ENCODE results near the gene OR5AL1. TPM values are rescaled to one million over a fixed set of nuclear protein-coding genes. Genes with fewer than 3 reads are reported as not detected.

OR5AL1 gene
- total and polyA plus RNA-seq, 9 of the 15 experiments (the other 6 are each of a cell fraction or from before 2014, with no cell fraction given): not detected

- DNase-seq (ENCODE audit: extremely low read depth in 1 of 4, low spot score in 3 of 4) (no peak), ATAC-seq (no peak), FAIRE-seq (no peak)
- H4K20me1 ChIP-seq (replicated peaks; ENCODE audit: control insufficient read depth, insufficient read depth, low read length): no peaks in the 10 kb centered on the region
- no peak overlapping the region for H3K4me3 ChIP-seq
- no peak overlapping the region for H3K27ac ChIP-seq (ENCODE audit: extremely low read depth, low read depth, low read length)
- POLR2A ChIA-PET: no interaction called here
- no peaks in the 10 kb centered on the region for H3K27me3 ChIP-seq (ENCODE audit: control insufficient read depth in 2 of 2, insufficient read depth in 2 of 2, low read length in 2 of 2)
- H3K79me2 ChIP-seq (ENCODE audit: control insufficient read depth, insufficient read depth, low read length): no peaks in the 10 kb centered on the region
- H2AFZ ChIP-seq (ENCODE audit: low read depth, low read length): no peak overlapping the region
- no peaks in the 10 kb centered on the region for H3K36me3 ChIP-seq (ENCODE audit: control insufficient read depth, insufficient read depth, low read length)
- no peak for TF ChIP-seq TFAP4 (CRISPR knock-in tag; IDR thresholded peaks at IDR 0.05; ENCODE audit: borderline replicate concordance)
- TF ChIP-seq, protein P1, sequence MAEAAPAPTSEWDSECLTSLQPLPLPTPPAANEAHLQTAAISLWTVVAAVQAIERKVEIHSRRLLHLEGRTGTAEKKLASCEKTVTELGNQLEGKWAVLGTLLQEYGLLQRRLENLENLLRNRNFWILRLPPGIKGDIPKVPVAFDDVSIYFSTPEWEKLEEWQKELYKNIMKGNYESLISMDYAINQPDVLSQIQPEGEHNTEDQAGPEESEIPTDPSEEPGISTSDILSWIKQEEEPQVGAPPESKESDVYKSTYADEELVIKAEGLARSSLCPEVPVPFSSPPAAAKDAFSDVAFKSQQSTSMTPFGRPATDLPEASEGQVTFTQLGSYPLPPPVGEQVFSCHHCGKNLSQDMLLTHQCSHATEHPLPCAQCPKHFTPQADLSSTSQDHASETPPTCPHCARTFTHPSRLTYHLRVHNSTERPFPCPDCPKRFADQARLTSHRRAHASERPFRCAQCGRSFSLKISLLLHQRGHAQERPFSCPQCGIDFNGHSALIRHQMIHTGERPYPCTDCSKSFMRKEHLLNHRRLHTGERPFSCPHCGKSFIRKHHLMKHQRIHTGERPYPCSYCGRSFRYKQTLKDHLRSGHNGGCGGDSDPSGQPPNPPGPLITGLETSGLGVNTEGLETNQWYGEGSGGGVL (CRISPR knock-in tag; IDR thresholded peaks at IDR 0.05): no peak
- no peaks in the 10 kb centered on the region for H3K9me3 ChIP-seq (replicated peaks; ENCODE audit: control insufficient read depth, insufficient read depth, low read depth, low read length)
- no TSS peak for BruUV-seq (replicated peaks)
- no peak overlapping the region for H3K4me2 ChIP-seq (ENCODE audit: insufficient read depth, low read length)
- H3K9me1 ChIP-seq (ENCODE audit: control insufficient read depth, insufficient read depth, low read length): no peaks in the 10 kb centered on the region
- CTCF ChIA-PET (ENCODE audit: low intra/inter-chr PET ratio): no interaction called here
- no peaks in the 10 kb centered on the region for H3K4me1 ChIP-seq (replicated peaks in 1 of 2; ENCODE audit: control insufficient read depth in 2 of 2, insufficient read depth in 2 of 2, low read length in 2 of 2)
- WGBS (ENCODE audit: insufficient coverage, low coverage, missing lambda C conversion rate): 5% methylated on average over 1 of the region's 1 CpG
- intact Hi-C loops (cut with micrococcal nuclease) (no loop called here), in situ Hi-C loops (cut with MboI) (no loop called here)
- H3K9ac ChIP-seq (ENCODE audit: insufficient read depth in 1 of 2, low read depth in 2 of 2, low read length in 2 of 2): no peak overlapping the region
These were observed 44.6 kb downstream of the OR5AL1 start for GRCh38 chr11:56457076-56457475.

Other genes starting within 250 kb of the OR5AL1 start
Only the 7 nearest of the 15 such genes appear.
- gene OR8H1, start 120.4 kb upstream of the OR5AL1 start, total RNA-seq (2014; rRNA removed): not detected in 2 replicates
- not detected in 2 replicates for gene OR8H1, start 120.4 kb upstream of the OR5AL1 start, total RNA-seq (2014; rRNA removed; fragmentation: Illumina TruSeq; extraction: Trizol)
- not detected in 2 replicates for gene OR8H1, start 120.4 kb upstream of the OR5AL1 start, total RNA-seq (2015; rRNA removed; fragmentation: Illumina TruSeq; extraction: Trizol)
- not detected in 2 replicates for gene OR8H1, start 120.4 kb upstream of the OR5AL1 start, total RNA-seq (2021)
- not detected in 2 replicates for gene OR8H1, start 120.4 kb upstream of the OR5AL1 start, polyA plus RNA-seq (2011; rRNA removed)
- gene OR8H1, start 120.4 kb upstream of the OR5AL1 start, polyA plus RNA-seq (2014; fragmentation: Illumina TruSeq; extraction: Trizol): not detected in 2 replicates
- not detected for gene OR8H1, start 120.4 kb upstream of the OR5AL1 start, polyA plus RNA-seq (2014; fragmentation: Nextera tagmentation; extraction: Ambion mirVana)
- gene OR8H1, start 120.4 kb upstream of the OR5AL1 start, polyA plus RNA-seq (2014; rRNA removed): not detected in 2 replicates
- not detected in 2 replicates for gene OR8K3, start 97.6 kb upstream of the OR5AL1 start, total RNA-seq (2014; rRNA removed)
- gene OR8K3, start 97.6 kb upstream of the OR5AL1 start, total RNA-seq (2014; rRNA removed; fragmentation: Illumina TruSeq; extraction: Trizol): not detected in 2 replicates
- not detected in 2 replicates for gene OR8K3, start 97.6 kb upstream of the OR5AL1 start, total RNA-seq (2015; rRNA removed; fragmentation: Illumina TruSeq; extraction: Trizol)
- not detected in 2 replicates for gene OR8K3, start 97.6 kb upstream of the OR5AL1 start, total RNA-seq (2021)
- gene OR8K3, start 97.6 kb upstream of the OR5AL1 start, polyA plus RNA-seq (2011; rRNA removed): not detected in 2 replicates
- not detected in 2 replicates for gene OR8K3, start 97.6 kb upstream of the OR5AL1 start, polyA plus RNA-seq (2014; fragmentation: Illumina TruSeq; extraction: Trizol)
- gene OR8K3, start 97.6 kb upstream of the OR5AL1 start, polyA plus RNA-seq (2014; fragmentation: Nextera tagmentation; extraction: Ambion mirVana): not detected
- gene OR8K3, start 97.6 kb upstream of the OR5AL1 start, polyA plus RNA-seq (2014; rRNA removed): not detected in 2 replicates
- gene OR8K1, start 66.7 kb upstream of the OR5AL1 start, total RNA-seq (2014; rRNA removed): not detected in 2 replicates
- gene OR8K1, start 66.7 kb upstream of the OR5AL1 start, total RNA-seq (2014; rRNA removed; fragmentation: Illumina TruSeq; extraction: Trizol): not detected in 2 replicates
- gene OR8K1, start 66.7 kb upstream of the OR5AL1 start, total RNA-seq (2015; rRNA removed; fragmentation: Illumina TruSeq; extraction: Trizol): not detected in 2 replicates
- not detected in 2 replicates for gene OR8K1, start 66.7 kb upstream of the OR5AL1 start, total RNA-seq (2021)
- not detected in 2 replicates for gene OR8K1, start 66.7 kb upstream of the OR5AL1 start, polyA plus RNA-seq (2011; rRNA removed)
- gene OR8K1, start 66.7 kb upstream of the OR5AL1 start, polyA plus RNA-seq (2014; fragmentation: Illumina TruSeq; extraction: Trizol): not detected in 2 replicates
- gene OR8K1, start 66.7 kb upstream of the OR5AL1 start, polyA plus RNA-seq (2014; fragmentation: Nextera tagmentation; extraction: Ambion mirVana): not detected
- gene OR8K1, start 66.7 kb upstream of the OR5AL1 start, polyA plus RNA-seq (2014; rRNA removed): not detected in 2 replicates
- gene OR8J1, start 58.4 kb upstream of the OR5AL1 start, total RNA-seq (2014; rRNA removed): not detected in 2 replicates
- gene OR8J1, start 58.4 kb upstream of the OR5AL1 start, total RNA-seq (2014; rRNA removed; fragmentation: Illumina TruSeq; extraction: Trizol): not detected in 2 replicates
- gene OR8J1, start 58.4 kb upstream of the OR5AL1 start, total RNA-seq (2015; rRNA removed; fragmentation: Illumina TruSeq; extraction: Trizol): not detected in 2 replicates
- gene OR8J1, start 58.4 kb upstream of the OR5AL1 start, total RNA-seq (2021): not detected in 2 replicates
- not detected in 2 replicates for gene OR8J1, start 58.4 kb upstream of the OR5AL1 start, polyA plus RNA-seq (2011; rRNA removed)
- gene OR8J1, start 58.4 kb upstream of the OR5AL1 start, polyA plus RNA-seq (2014; fragmentation: Illumina TruSeq; extraction: Trizol): not detected in 2 replicates
- not detected for gene OR8J1, start 58.4 kb upstream of the OR5AL1 start, polyA plus RNA-seq (2014; fragmentation: Nextera tagmentation; extraction: Ambion mirVana)
- not detected in 2 replicates for gene OR8J1, start 58.4 kb upstream of the OR5AL1 start, polyA plus RNA-seq (2014; rRNA removed)
- not detected in 2 replicates for gene OR8U1, start 37.1 kb upstream of the OR5AL1 start, total RNA-seq (2014; rRNA removed)
- gene OR8U1, start 37.1 kb upstream of the OR5AL1 start, total RNA-seq (2014; rRNA removed; fragmentation: Illumina TruSeq; extraction: Trizol): not detected in 2 replicates
- not detected in 2 replicates for gene OR8U1, start 37.1 kb upstream of the OR5AL1 start, total RNA-seq (2015; rRNA removed; fragmentation: Illumina TruSeq; extraction: Trizol)
- gene OR8U1, start 37.1 kb upstream of the OR5AL1 start, total RNA-seq (2021): not detected in 2 replicates
- gene OR8U1, start 37.1 kb upstream of the OR5AL1 start, polyA plus RNA-seq (2011; rRNA removed): not detected in 2 replicates
- not detected in 2 replicates for gene OR8U1, start 37.1 kb upstream of the OR5AL1 start, polyA plus RNA-seq (2014; fragmentation: Illumina TruSeq; extraction: Trizol)
- not detected for gene OR8U1, start 37.1 kb upstream of the OR5AL1 start, polyA plus RNA-seq (2014; fragmentation: Nextera tagmentation; extraction: Ambion mirVana)
- gene OR8U1, start 37.1 kb upstream of the OR5AL1 start, polyA plus RNA-seq (2014; rRNA removed): not detected in 2 replicates
- not detected in 2 replicates for gene OR5M3, start 60.7 kb downstream of the OR5AL1 start, total RNA-seq (2014; rRNA removed)
- not detected in 2 replicates for gene OR5M3, start 60.7 kb downstream of the OR5AL1 start, total RNA-seq (2014; rRNA removed; fragmentation: Illumina TruSeq; extraction: Trizol)
- gene OR5M3, start 60.7 kb downstream of the OR5AL1 start, total RNA-seq (2015; rRNA removed; fragmentation: Illumina TruSeq; extraction: Trizol): not detected in 2 replicates
- not detected in 2 replicates for gene OR5M3, start 60.7 kb downstream of the OR5AL1 start, total RNA-seq (2021)
- not detected in 2 replicates for gene OR5M3, start 60.7 kb downstream of the OR5AL1 start, polyA plus RNA-seq (2011; rRNA removed)
- not detected in 2 replicates for gene OR5M3, start 60.7 kb downstream of the OR5AL1 start, polyA plus RNA-seq (2014; fragmentation: Illumina TruSeq; extraction: Trizol)
- gene OR5M3, start 60.7 kb downstream of the OR5AL1 start, polyA plus RNA-seq (2014; fragmentation: Nextera tagmentation; extraction: Ambion mirVana): not detected
- gene OR5M3, start 60.7 kb downstream of the OR5AL1 start, polyA plus RNA-seq (2014; rRNA removed): not detected in 2 replicates
- gene OR5M8, start 78.7 kb downstream of the OR5AL1 start, total RNA-seq (2014; rRNA removed): not detected in 2 replicates
- gene OR5M8, start 78.7 kb downstream of the OR5AL1 start, total RNA-seq (2014; rRNA removed; fragmentation: Illumina TruSeq; extraction: Trizol): not detected in 2 replicates
- gene OR5M8, start 78.7 kb downstream of the OR5AL1 start, total RNA-seq (2015; rRNA removed; fragmentation: Illumina TruSeq; extraction: Trizol): not detected in 2 replicates
- gene OR5M8, start 78.7 kb downstream of the OR5AL1 start, total RNA-seq (2021): not detected in 2 replicates
- gene OR5M8, start 78.7 kb downstream of the OR5AL1 start, polyA plus RNA-seq (2011; rRNA removed): not detected in 2 replicates
- not detected in 2 replicates for gene OR5M8, start 78.7 kb downstream of the OR5AL1 start, polyA plus RNA-seq (2014; fragmentation: Illumina TruSeq; extraction: Trizol)
- gene OR5M8, start 78.7 kb downstream of the OR5AL1 start, polyA plus RNA-seq (2014; fragmentation: Nextera tagmentation; extraction: Ambion mirVana): not detected
- gene OR5M8, start 78.7 kb downstream of the OR5AL1 start, polyA plus RNA-seq (2014; rRNA removed): not detected in 2 replicates

Measured in K562 (cell line).